GM10248 (cell line): ENCODE measurements around the gene LGR4.

Source experiments
- CTCF ChIA-PET: fragments of 300-600 bp; sonication (Branson Sonifier 250); formaldehyde crosslinking; extraction: SDS; loops from one replicate; lab custom pipeline; 2021; ENCODE audit warnings: antibody characterized with exemption; lab: Yijun Ruan, JAX
- POLR2A ChIA-PET: fragments of 350-650 bp; sonication (Branson Sonifier 250); formaldehyde crosslinking; extraction: SDS; loops from one replicate; lab custom pipeline; 2020; ENCODE audit warnings: antibody characterized with exemption; lab: Yijun Ruan, JAX
- DNase-seq: peaks from one replicate; pipeline ENCODE4 v3.0.0; 2012; ENCODE audit errors: extremely low spot score
- TF ChIP-seq, protein P1 (sequence below): IDR thresholded peaks from 2 replicates; pipeline ENCODE4 v1.5.1; 2012; ENCODE audit warnings: mild to moderate bottlenecking, low read depth; ENCODE audit errors: extremely low read depth, missing control alignments, control extremely low read depth

LGR4 gene

DNA sequence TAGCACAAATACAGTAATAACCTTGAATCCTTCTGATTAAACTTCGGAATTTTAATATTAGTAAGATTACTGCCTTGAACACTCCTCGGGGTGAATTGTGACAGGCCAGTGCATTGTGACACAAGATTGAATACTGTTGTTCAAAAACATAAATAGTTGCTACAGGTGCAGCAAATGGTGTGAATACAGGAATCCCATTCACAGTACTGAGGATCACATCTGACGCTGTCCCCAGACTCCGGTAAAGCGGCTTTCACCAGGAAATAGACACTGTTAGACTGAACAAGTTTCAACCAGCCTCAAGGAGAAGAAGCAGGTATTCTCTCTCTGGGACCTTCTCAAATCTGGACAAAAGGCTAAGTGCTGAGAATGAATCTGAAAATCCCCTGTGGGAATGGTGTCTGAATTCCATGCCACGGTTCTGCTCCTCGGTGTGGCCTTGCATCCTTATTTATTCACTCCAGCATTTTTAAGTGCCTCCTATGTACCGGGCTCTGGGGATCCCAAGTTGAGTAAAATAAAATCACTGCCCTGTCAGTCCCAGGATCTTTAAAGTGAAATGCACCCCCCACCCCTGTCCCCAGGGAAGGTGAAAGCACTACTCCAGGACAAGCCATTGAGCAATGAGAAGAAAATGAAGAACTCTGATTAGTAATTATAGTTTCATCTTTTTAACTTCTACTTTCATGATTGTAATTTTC lies 3.4 kb downstream of the LGR4 start:
- DNase-seq: no peak
- CTCF ChIA-PET: no interaction called here

DNA sequence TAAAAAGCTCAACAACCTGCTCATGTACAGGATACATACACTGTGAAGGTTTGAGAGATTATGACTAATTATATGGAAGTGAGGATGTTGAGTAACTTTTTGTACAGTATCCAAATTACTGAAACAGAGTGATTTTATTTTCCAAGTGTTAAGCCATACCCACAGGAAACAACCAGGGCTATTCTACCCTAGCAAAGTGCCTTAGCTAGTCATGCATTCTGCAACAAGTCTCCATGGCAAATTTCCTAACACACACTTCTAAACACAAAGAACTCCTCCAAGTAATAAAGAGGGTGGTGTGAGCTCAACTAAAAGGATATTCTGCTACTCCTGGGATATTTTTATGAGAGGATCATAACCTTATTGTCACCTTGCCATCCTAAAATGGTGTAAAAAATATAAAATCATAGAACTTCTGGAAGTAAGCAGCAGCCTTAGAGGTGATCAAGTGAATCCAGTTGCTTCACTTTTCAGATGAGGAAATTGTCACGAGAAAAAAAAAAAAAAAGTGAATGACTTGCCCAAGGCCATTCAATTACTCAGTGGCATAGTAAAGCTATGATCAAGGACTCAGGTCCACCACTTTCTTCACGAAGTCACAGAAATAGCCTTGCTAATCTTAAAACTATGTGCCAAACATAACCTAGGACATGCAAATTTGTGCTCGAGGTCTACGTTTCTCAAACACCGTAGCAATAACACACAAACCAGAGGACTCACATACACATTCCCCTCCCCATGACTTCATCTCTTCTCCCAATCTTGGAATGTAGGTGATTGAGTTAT lies 4.2 kb downstream of the LGR4 start:
- ChIA-PET POLR2A (no interaction called here), CTCF (interaction anchor here (1.2 kb wide), 1 partner anchor 17 kb away, joined by 3 read pairs; no protein-coding TSS in a partner anchor)
- DNase-seq: no peak
- TF ChIP-seq, protein P1, sequence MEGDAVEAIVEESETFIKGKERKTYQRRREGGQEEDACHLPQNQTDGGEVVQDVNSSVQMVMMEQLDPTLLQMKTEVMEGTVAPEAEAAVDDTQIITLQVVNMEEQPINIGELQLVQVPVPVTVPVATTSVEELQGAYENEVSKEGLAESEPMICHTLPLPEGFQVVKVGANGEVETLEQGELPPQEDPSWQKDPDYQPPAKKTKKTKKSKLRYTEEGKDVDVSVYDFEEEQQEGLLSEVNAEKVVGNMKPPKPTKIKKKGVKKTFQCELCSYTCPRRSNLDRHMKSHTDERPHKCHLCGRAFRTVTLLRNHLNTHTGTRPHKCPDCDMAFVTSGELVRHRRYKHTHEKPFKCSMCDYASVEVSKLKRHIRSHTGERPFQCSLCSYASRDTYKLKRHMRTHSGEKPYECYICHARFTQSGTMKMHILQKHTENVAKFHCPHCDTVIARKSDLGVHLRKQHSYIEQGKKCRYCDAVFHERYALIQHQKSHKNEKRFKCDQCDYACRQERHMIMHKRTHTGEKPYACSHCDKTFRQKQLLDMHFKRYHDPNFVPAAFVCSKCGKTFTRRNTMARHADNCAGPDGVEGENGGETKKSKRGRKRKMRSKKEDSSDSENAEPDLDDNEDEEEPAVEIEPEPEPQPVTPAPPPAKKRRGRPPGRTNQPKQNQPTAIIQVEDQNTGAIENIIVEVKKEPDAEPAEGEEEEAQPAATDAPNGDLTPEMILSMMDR: no peak

More for the DNA sequence above, 3.4 kb downstream of the LGR4 start:
- POLR2A ChIA-PET: no interaction called here
- TF ChIP-seq, protein P1: no peak

DNA sequence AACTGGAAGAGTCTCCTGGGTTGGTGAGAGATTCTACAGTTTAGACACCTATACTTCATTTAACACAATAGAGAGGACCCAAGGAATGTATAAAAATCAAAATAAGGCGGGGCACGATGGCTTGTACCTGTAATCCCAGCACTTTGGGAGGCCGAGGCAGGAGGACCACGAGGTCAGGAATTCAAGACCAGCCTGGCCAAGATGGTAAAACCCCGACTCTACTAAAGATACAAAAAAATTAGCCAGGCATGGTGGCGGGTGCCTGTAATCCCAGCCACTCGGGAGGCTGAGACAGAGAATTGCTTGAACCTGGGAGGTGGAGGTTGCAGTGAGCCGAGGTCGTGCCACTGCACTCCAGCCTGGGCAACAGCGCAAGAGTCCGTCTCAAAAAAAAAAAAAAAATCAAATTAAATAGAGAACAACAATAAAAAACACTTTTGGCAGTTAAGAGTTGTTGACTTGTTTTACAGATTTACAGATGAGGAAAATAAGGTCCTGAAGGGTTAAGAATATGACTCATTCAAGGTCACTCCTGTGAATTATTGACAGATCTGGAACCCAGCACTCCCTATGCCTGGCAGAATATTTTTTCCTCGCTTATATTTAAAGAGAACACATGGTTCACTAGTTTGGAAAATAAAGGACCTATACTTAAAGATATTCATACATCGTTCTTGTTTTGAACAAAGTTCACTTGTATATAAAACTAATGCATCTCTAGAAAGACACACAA lies 5.2 kb downstream of the LGR4 start:
- DNase-seq: no peak
- POLR2A ChIA-PET: no interaction called here
- CTCF ChIA-PET: interaction anchor here (1.2 kb wide), 1 partner anchor 18 kb away, joined by 3 read pairs; no protein-coding TSS in a partner anchor
- TF ChIP-seq, protein P1: no peak

DNA sequence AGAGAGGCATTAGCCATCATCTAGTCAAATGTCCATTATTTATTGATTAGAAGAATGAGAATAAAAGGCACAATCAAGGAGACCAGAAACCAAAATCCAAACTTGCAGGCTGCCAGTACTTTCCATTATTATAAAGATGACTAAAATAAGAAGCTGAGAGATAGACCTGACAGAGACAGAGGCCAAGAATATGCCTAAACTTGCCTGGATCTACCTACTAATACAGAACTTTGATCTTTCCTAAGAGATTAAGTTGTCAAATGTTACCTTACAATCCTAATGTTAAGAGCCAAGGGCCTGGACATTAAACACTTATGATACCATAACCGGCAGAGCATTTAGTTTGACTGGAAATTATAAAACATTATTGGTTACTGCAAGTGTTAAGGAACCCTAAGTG lies 6.2 kb downstream of the LGR4 start:
- POLR2A ChIA-PET: no interaction called here
- DNase-seq: no peak
- CTCF ChIA-PET: interaction anchor here (1.1 to 2.8 kb wide), 3 partner anchors 10 to 19 kb away, joined by 4 to 10 read pairs (median 6); no protein-coding TSS in a partner anchor
- TF ChIP-seq, protein P1: no peak

DNA sequence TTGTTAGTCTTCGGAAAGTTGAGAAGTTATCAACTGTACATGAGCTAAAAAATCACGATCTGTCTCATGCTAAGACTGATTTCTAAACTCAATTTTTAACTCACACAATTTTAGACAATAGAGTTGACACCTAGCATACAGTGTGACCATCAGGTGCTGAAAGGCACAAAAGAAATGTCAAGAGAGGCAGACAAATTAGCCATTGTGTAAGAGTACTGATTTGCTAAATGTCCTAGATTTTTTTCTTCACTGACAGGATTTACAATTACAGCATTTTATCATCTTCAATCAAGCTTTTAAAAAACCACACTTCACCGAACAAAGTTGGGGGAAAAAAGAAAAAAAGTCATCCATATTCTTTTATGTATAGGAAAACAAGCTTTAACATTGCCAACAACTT lies 7.0 kb downstream of the LGR4 start:
- CTCF ChIA-PET: interaction anchor here (1.1 to 2.8 kb wide), 4 partner anchors 9 to 34 kb away, joined by 3 to 10 read pairs (median 5); no protein-coding TSS in a partner anchor
- TF ChIP-seq, protein P1: no peak
- POLR2A ChIA-PET: no interaction called here
- DNase-seq: no peak

DNA sequence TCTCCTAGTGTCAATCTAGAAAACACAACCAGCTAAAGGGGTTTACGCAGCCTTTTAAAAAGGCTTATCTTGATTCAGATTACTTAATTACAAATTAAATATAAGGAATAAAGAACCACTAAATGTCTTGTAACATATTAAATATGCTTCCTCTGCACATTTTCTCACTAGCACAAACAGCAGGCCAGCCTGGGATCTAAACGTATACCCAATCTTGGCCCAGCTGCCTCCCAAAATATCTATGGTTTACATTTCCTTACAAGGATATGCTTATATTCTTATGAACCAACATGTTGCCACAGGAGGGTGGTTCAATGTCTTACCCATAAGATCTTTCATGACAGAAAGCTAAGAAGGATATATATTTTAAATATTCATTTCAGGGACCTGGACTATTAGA lies 7.7 kb downstream of the LGR4 start:
- TF ChIP-seq, protein P1: no peak
- CTCF ChIA-PET: interaction anchor here (0.9 to 2.8 kb wide), 3 partner anchors 8 to 34 kb away, joined by 3 to 10 read pairs (median 3); no protein-coding TSS in a partner anchor

More for the DNA sequence above, 7.7 kb downstream of the LGR4 start:
- POLR2A ChIA-PET: no interaction called here
- no peak for DNase-seq
